Measurements from ENCODE around the gene MRS2.

DNA sequence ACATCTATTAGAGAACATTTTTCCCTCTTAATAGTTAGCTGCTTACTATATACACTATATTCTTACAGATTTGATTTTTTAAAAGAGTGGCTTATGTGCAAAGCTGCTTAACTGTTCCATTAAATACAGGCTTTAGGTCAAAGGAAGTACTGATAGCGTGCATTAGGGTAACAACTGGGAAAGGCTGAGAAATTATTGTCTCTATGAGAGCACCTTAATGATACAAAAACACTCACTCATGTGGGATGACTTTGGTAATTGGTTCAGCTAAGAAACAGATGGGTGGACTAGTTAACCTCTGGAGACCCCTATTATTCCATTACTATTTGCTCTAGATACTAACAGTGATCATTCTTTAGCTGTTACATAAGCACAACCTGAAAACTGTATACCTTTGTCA lies 48.9 kb upstream of the MRS2 start:
- TF ChIP-seq POLR2AphosphoS5 (IDR thresholded peaks at IDR 0.05; ENCODE audit: control insufficient read depth, insufficient read depth, low read depth, low read length) (no peak), TCF7L2 (IDR thresholded peaks at IDR 0.05; ENCODE audit: low read depth, low read length) (no peak), HNRNPUL1 (IDR thresholded peaks at IDR 0.05; ENCODE audit: low read length) (no peak), ZFP1 (CRISPR knock-in tag; IDR thresholded peaks at IDR 0.05) (no peak)
- TF ChIP-seq, protein P1, sequence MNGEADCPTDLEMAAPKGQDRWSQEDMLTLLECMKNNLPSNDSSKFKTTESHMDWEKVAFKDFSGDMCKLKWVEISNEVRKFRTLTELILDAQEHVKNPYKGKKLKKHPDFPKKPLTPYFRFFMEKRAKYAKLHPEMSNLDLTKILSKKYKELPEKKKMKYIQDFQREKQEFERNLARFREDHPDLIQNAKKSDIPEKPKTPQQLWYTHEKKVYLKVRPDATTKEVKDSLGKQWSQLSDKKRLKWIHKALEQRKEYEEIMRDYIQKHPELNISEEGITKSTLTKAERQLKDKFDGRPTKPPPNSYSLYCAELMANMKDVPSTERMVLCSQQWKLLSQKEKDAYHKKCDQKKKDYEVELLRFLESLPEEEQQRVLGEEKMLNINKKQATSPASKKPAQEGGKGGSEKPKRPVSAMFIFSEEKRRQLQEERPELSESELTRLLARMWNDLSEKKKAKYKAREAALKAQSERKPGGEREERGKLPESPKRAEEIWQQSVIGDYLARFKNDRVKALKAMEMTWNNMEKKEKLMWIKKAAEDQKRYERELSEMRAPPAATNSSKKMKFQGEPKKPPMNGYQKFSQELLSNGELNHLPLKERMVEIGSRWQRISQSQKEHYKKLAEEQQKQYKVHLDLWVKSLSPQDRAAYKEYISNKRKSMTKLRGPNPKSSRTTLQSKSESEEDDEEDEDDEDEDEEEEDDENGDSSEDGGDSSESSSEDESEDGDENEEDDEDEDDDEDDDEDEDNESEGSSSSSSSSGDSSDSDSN (IDR thresholded peaks at IDR 0.05; ENCODE audit: borderline replicate concordance in 1 of 2, low read depth in 2 of 2, low read length in 2 of 2) = no peak

Data from K562 (cell line).